ENCODE data around the gene DAPL1. TPM values are rescaled to one million over a fixed set of nuclear protein-coding genes. Genes with fewer than 3 reads are reported as not detected.
"Not testable (repeated sequence)": the region's sequence is repeated elsewhere in the genome, so short reads cannot be mapped to it uniquely, and the experiment has no call there.

DAPL1 gene
- total RNA-seq, 2 donors from 2014 or later: not detected

- ATAC-seq; intact Hi-C loops (cut with DNase I); DNase-seq: not testable (repeated sequence)
Measured at GRCh38 chr2:158848031-158848970, 53.2 kb downstream of the DAPL1 start.

- DNase-seq; intact Hi-C loops (cut with DNase I); ATAC-seq: not testable (repeated sequence)
Measured at GRCh38 chr2:158860179-158860578, 65.1 kb downstream of the DAPL1 start.

- ATAC-seq; DNase-seq; intact Hi-C loops (cut with DNase I): not testable (repeated sequence)
Measured at GRCh38 chr2:158861626-158862025, 66.5 kb downstream of the DAPL1 start.

- intact Hi-C loops (cut with DNase I); DNase-seq; ATAC-seq: not testable (repeated sequence)
Measured at GRCh38 chr2:158865469-158865868, 70.4 kb downstream of the DAPL1 start.

Other genes with a start within 250 kb of the DAPL1 start
- gene TANC1, start 173.3 kb downstream of the DAPL1 start, total RNA-seq: 10 to 100 TPM; 38.6 to 80.7 TPM

All from left cardiac atrium (tissue), 4 donors.